ENCODE data around the gene PALLD. TPM values are rescaled to one million over a fixed set of nuclear protein-coding genes. Genes with fewer than 3 reads are reported as not detected.

PALLD gene
- polyA plus RNA-seq, 3 donors, result 6.1 to 11.8 (median 9.9) TPM

DNA sequence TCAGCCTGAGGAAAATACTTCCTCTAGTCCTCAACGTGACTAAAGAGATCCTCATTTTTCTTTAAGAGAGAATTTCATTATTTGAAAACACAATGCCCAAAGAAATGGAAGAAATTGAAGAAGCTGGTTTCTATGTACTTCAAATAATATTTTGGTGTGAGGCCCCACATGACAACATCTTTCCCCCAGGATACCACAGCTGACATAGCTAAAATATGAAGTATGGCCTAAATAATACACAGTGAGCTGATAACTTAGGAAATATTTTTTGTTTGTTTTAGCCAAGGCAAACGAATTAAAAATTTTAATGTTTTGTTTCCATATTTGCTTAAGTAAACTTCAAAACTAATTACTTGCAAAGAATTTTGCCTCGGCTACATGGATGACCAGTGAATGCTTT lies 364.0 kb downstream of the PALLD start:
- H3K36me3 Mint-ChIP-seq, result no peaks in the 10 kb centered on the region
- H3K27ac Mint-ChIP-seq, result no peak overlapping the region
- H3K4me1 Mint-ChIP-seq, result peaks cover 4% of the 10 kb centered on the region
- Histone ChIP-seq H4K20me1 (ENCODE audit: insufficient read depth, low read length) (no peaks in the 10 kb centered on the region), H3K9ac (ENCODE audit: insufficient read depth, low read length, poor library complexity, severe bottlenecking) (no peak overlapping the region), H3K27me3 (ENCODE audit: control insufficient read depth in 2 of 2, insufficient read depth in 2 of 2, low read length in 2 of 2) (no peaks in the 10 kb centered on the region), H3K4me3 (replicated peaks in 1 of 3; ENCODE audit: low read depth in 2 of 3, low read length in 3 of 3) (no peak overlapping the region), H3K36me3 (replicated peaks in 1 of 2; ENCODE audit: control insufficient read depth in 1 of 2, insufficient read depth in 2 of 2, low read length in 2 of 2) (no peaks in the 10 kb centered on the region), H3K79me2 (ENCODE audit: insufficient read depth, low read length) (no peaks in the 10 kb centered on the region), H2AFZ (ENCODE audit: insufficient read depth, low read depth, low read length, poor library complexity, severe bottlenecking) (no peak overlapping the region), H3K9me3 (replicated peaks in 1 of 2; ENCODE audit: control insufficient read depth in 1 of 2, insufficient read depth in 1 of 2, low read length in 2 of 2) (no peaks in the 10 kb centered on the region), H3K27ac (ENCODE audit: low read depth in 1 of 2, low read length in 2 of 2) (no peak overlapping the region), H3K4me1 (ENCODE audit: control insufficient read depth in 1 of 2, insufficient read depth in 2 of 2, low read length in 2 of 2) (no peaks in the 10 kb centered on the region), H3K4me2 (replicated peaks; ENCODE audit: extremely low read depth, low read length, poor library complexity, severe bottlenecking) (no peak overlapping the region)
- peaks cover 0 to 4% (median 2%) of the 10 kb centered on the region in 3 donors for H3K27me3 Mint-ChIP-seq (ENCODE audit: low read depth in 3 of 3)
- TF ChIP-seq, protein P1, sequence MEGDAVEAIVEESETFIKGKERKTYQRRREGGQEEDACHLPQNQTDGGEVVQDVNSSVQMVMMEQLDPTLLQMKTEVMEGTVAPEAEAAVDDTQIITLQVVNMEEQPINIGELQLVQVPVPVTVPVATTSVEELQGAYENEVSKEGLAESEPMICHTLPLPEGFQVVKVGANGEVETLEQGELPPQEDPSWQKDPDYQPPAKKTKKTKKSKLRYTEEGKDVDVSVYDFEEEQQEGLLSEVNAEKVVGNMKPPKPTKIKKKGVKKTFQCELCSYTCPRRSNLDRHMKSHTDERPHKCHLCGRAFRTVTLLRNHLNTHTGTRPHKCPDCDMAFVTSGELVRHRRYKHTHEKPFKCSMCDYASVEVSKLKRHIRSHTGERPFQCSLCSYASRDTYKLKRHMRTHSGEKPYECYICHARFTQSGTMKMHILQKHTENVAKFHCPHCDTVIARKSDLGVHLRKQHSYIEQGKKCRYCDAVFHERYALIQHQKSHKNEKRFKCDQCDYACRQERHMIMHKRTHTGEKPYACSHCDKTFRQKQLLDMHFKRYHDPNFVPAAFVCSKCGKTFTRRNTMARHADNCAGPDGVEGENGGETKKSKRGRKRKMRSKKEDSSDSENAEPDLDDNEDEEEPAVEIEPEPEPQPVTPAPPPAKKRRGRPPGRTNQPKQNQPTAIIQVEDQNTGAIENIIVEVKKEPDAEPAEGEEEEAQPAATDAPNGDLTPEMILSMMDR (IDR thresholded peaks at IDR 0.05), result no peak
- no peaks in the 10 kb centered on the region for H3K9me3 Mint-ChIP-seq
- WGBS (ENCODE audit: insufficient coverage), result no CpG with 5 or more reads among the region's 3 CpGs
- intact Hi-C loops (cut with micrococcal nuclease), result no loop called here
- DNase-seq, result no peak
- H3K4me3 Mint-ChIP-seq, result no peak overlapping the region

DNA sequence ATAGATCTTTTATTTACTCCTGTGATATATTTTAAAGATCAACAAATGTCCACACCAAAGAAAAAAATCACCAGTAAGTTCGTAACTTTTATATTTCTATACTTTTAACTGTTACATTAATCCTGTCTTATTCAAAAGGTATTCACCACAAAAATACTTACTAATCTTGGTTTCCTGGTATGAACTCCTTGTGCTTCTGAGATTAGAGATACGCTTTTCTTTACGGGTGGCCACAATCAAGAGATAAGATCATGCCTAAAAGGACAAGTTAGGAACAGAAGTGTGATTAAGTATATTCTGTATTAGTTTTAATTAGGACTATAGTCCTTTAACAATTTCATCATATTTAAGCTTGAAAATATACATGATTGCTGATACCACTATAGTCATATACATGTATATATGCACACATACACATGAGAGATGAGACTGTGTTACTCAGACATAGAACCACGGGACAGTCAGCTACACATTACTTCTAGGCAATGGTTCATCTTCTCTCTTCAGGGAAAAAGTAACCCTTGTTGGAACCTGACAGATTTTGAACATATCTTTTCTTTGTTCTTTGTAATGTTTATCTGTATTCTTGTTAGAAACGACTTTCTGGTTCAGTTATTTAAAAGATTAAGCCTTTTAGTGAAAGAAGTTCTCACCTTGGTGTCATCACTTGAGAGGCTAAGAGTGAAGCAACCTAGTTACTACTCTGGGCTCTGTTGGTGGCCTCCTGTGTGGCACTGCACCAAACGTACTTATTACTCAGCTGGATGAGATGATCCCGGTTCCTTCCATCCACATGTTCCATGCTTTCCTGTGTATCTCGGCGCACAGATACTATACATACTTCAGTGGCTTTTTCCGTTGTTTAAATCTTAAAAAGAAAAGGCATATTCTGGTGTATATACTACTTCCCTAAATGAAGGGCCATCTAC lies 367.1 kb downstream of the PALLD start:
- no peaks in the 10 kb centered on the region for H3K36me3 ChIP-seq (replicated peaks in 1 of 2; ENCODE audit: control insufficient read depth in 1 of 2, insufficient read depth in 2 of 2, low read length in 2 of 2)
- no peak overlapping the region for H3K9ac ChIP-seq (ENCODE audit: insufficient read depth, low read length, poor library complexity, severe bottlenecking)
- intact Hi-C loops (cut with micrococcal nuclease), result no loop called here
- no peak overlapping the region for H3K4me3 ChIP-seq (replicated peaks in 1 of 3; ENCODE audit: low read depth in 2 of 3, low read length in 3 of 3)
- H3K4me2 ChIP-seq (replicated peaks; ENCODE audit: extremely low read depth, low read length, poor library complexity, severe bottlenecking), result no peak overlapping the region
- Mint-ChIP-seq H3K27ac (no peak overlapping the region), H3K4me1 (peaks cover 3% of the 10 kb centered on the region), H3K27me3 (ENCODE audit: low read depth in 3 of 3) (peaks cover 0 to 4% (median 2%) of the 10 kb centered on the region in 3 donors), H3K4me3 (no peak overlapping the region), H3K36me3 (no peaks in the 10 kb centered on the region), H3K9me3 (no peaks in the 10 kb centered on the region)
- no peak for DNase-seq
- no peaks in the 10 kb centered on the region for H3K27me3 ChIP-seq (ENCODE audit: control insufficient read depth in 2 of 2, insufficient read depth in 2 of 2, low read length in 2 of 2)
- H3K79me2 ChIP-seq (ENCODE audit: insufficient read depth, low read length), result no peaks in the 10 kb centered on the region
- no peaks in the 10 kb centered on the region for H4K20me1 ChIP-seq (ENCODE audit: insufficient read depth, low read length)
- no peaks in the 10 kb centered on the region for H3K4me1 ChIP-seq (ENCODE audit: control insufficient read depth in 1 of 2, insufficient read depth in 2 of 2, low read length in 2 of 2)
- TF ChIP-seq, protein P1 (IDR thresholded peaks at IDR 0.05), result no peak
- no peak overlapping the region for H3K27ac ChIP-seq (ENCODE audit: low read depth in 1 of 2, low read length in 2 of 2)
- no peak overlapping the region for H2AFZ ChIP-seq (ENCODE audit: insufficient read depth, low read depth, low read length, poor library complexity, severe bottlenecking)
- no peaks in the 10 kb centered on the region for H3K9me3 ChIP-seq (replicated peaks in 1 of 2; ENCODE audit: control insufficient read depth in 1 of 2, insufficient read depth in 1 of 2, low read length in 2 of 2)
- 89% methylated on average over 3 of the region's 10 CpGs for WGBS (ENCODE audit: insufficient coverage)

Measured in CD14-positive monocyte (primary cell).